Glutamatergic neuron (in vitro differentiated cells): ENCODE results near the gene NRG3. TPM values are rescaled to one million over a fixed set of nuclear protein-coding genes. Genes with fewer than 3 reads are reported as not detected.

ENCODE experiments used
- DNase-seq: peaks from one replicate; pipeline ENCODE4 v3.0.0; 2022
- H3K27ac Mint-ChIP-seq: one replicate; pipeline ENCODE4 v1.8.0; 2020; ENCODE audit warnings: mild to moderate bottlenecking, mixed read lengths, inconsistent platforms; ENCODE audit not compliant: unreplicated experiment
- H3K27me3 Mint-ChIP-seq: one replicate; pipeline ENCODE4 v1.8.0; 2020; ENCODE audit warnings: mild to moderate bottlenecking, moderate library complexity, mixed read lengths, inconsistent platforms; ENCODE audit not compliant: unreplicated experiment
- H3K36me3 Mint-ChIP-seq: one replicate; pipeline ENCODE4 v1.8.0; 2020; ENCODE audit warnings: mild to moderate bottlenecking, mixed read lengths, inconsistent platforms; ENCODE audit not compliant: unreplicated experiment
- H3K4me1 Mint-ChIP-seq: one replicate; pipeline ENCODE4 v1.8.0; 2020; ENCODE audit warnings: mild to moderate bottlenecking, low read depth, mixed read lengths, inconsistent platforms; ENCODE audit not compliant: unreplicated experiment
- H3K4me3 Mint-ChIP-seq: one replicate; pipeline ENCODE4 v1.8.0; 2020; ENCODE audit warnings: mild to moderate bottlenecking, mixed read lengths, inconsistent platforms; ENCODE audit not compliant: unreplicated experiment
- H3K9me3 Mint-ChIP-seq: one replicate; pipeline ENCODE4 v1.8.0; 2020; ENCODE audit warnings: mild to moderate bottlenecking, moderate library complexity, mixed read lengths, inconsistent platforms; ENCODE audit not compliant: unreplicated experiment
- CTCF ChIP-seq: fragments of 200-600 bp; sonication (generic); IDR thresholded peaks from one replicate; pipeline ENCODE4 v1.5.0; 2021; ENCODE audit not compliant: partially characterized antibody, unreplicated experiment
- total RNA-seq: library from RNA; stranded (reverse); fragmentation: NEBNext Ultra II Directional; extraction: Animal tissue kit (Norgen Biotek cat#: 25700); gene quantifications from one replicate; pipeline ENCODE4 v1.2.1, GENCODE V29; 2021; ENCODE audit not compliant: unreplicated experiment

Gene NRG3
- total RNA-seq, 1 donor from 2014 or later, result 3.2 TPM

- no peaks in the 10 kb centered on the region for H3K27me3 Mint-ChIP-seq
- H3K27ac Mint-ChIP-seq, result no peak overlapping the region
- peaks cover 1% of the 10 kb centered on the region for H3K9me3 Mint-ChIP-seq
- no peaks in the 10 kb centered on the region for H3K4me1 Mint-ChIP-seq
- no peak for DNase-seq
- H3K4me3 Mint-ChIP-seq, result no peak overlapping the region
- no peaks in the 10 kb centered on the region for H3K36me3 Mint-ChIP-seq
- no peak for TF ChIP-seq CTCF
These were observed 1047.8 kb downstream of the NRG3 start for GRCh38 chr10:82922755-82923154.

GRCh38 chr10:82924711-82925110 is 1049.7 kb downstream of the NRG3 start:
- Mint-ChIP-seq H3K4me1 (no peaks in the 10 kb centered on the region), H3K9me3 (peaks cover 1% of the 10 kb centered on the region), H3K27me3 (no peaks in the 10 kb centered on the region), H3K4me3 (no peak overlapping the region), H3K27ac (no peak overlapping the region), H3K36me3 (no peaks in the 10 kb centered on the region)
- DNase-seq, result no peak
- TF ChIP-seq CTCF, result no peak

- H3K27me3 Mint-ChIP-seq, result no peaks in the 10 kb centered on the region
- H3K27ac Mint-ChIP-seq, result no peak overlapping the region
- H3K9me3 Mint-ChIP-seq, result no peaks in the 10 kb centered on the region
- H3K4me3 Mint-ChIP-seq, result no peak overlapping the region
- no peak for TF ChIP-seq CTCF
- H3K4me1 Mint-ChIP-seq, result no peaks in the 10 kb centered on the region
- no peak for DNase-seq
- no peaks in the 10 kb centered on the region for H3K36me3 Mint-ChIP-seq
These were observed 1050.6 kb downstream of the NRG3 start for GRCh38 chr10:82925547-82925946.

- H3K36me3 Mint-ChIP-seq, result no peaks in the 10 kb centered on the region
- no peak overlapping the region for H3K27ac Mint-ChIP-seq
- no peaks in the 10 kb centered on the region for H3K27me3 Mint-ChIP-seq
- TF ChIP-seq CTCF, result no peak
- DNase-seq, result no peak
- no peaks in the 10 kb centered on the region for H3K9me3 Mint-ChIP-seq
- no peaks in the 10 kb centered on the region for H3K4me1 Mint-ChIP-seq
- no peak overlapping the region for H3K4me3 Mint-ChIP-seq
These were observed 1057.5 kb downstream of the NRG3 start for GRCh38 chr10:82932451-82932850.

GRCh38 chr10:82934429-82934828 is 1059.4 kb downstream of the NRG3 start:
- no peaks in the 10 kb centered on the region for H3K9me3 Mint-ChIP-seq
- no peak for TF ChIP-seq CTCF
- H3K4me3 Mint-ChIP-seq, result no peak overlapping the region
- DNase-seq, result no peak
- no peaks in the 10 kb centered on the region for H3K36me3 Mint-ChIP-seq
- H3K27ac Mint-ChIP-seq, result no peak overlapping the region
- H3K27me3 Mint-ChIP-seq, result no peaks in the 10 kb centered on the region
- no peaks in the 10 kb centered on the region for H3K4me1 Mint-ChIP-seq
